Lower leg skin (tissue), 3 donors: Measurements from ENCODE around the gene UGT2B7.

Experiments used
- POLR2A ChIP-seq, 2 donors: fragments of 450-650 bp; IDR thresholded peaks; one replicate each; pipeline ENCODE4 v1.6.1; 2016 to 2017; ENCODE audit warnings: antibody characterized with exemption in 2 of 2, mild to moderate bottlenecking in 1 of 2, moderate library complexity in 1 of 2
- TF ChIP-seq, protein P1 (sequence below), 3 donors: fragments of 450-650 bp; IDR thresholded peaks; one replicate each; pipeline ENCODE4 v1.5.1; 2016; ENCODE audit warnings: antibody characterized with exemption in 3 of 3, mild to moderate bottlenecking in 3 of 3, moderate library complexity in 2 of 3

DNA sequence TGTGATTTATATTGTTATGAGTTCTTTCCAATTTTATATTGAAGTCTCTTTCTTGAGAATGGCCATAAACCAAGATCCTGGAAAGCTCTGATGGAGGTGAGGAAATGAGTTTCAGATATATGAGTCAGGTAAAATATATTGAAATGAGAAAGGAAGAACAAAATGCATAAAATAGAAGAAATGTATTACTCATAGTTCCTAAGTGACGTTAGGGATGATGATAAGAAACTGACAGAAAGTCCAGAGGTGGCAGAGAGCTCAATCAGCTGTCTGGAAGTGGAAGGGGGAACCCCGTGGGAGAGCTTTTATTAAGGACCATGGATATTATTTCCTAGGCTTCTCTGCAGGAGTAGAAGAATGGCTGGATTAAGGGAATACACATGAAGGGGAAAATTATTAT lies 24.6 kb downstream of the UGT2B7 start:
- TF ChIP-seq, protein P1, sequence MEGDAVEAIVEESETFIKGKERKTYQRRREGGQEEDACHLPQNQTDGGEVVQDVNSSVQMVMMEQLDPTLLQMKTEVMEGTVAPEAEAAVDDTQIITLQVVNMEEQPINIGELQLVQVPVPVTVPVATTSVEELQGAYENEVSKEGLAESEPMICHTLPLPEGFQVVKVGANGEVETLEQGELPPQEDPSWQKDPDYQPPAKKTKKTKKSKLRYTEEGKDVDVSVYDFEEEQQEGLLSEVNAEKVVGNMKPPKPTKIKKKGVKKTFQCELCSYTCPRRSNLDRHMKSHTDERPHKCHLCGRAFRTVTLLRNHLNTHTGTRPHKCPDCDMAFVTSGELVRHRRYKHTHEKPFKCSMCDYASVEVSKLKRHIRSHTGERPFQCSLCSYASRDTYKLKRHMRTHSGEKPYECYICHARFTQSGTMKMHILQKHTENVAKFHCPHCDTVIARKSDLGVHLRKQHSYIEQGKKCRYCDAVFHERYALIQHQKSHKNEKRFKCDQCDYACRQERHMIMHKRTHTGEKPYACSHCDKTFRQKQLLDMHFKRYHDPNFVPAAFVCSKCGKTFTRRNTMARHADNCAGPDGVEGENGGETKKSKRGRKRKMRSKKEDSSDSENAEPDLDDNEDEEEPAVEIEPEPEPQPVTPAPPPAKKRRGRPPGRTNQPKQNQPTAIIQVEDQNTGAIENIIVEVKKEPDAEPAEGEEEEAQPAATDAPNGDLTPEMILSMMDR (IDR thresholded peaks at IDR 0.05), result no peak
- no peak for TF ChIP-seq POLR2A (IDR thresholded peaks at IDR 0.05)
